HG02885 (cell line): ENCODE data around the gene DDX24.

ENCODE experiments used
- ATAC-seq: cut with Tn5 transposase; IDR thresholded peaks from one replicate; pipeline ENCODE4 v1.9.1; 2021; ENCODE audit warnings: mild to moderate bottlenecking; ENCODE audit not compliant: unreplicated experiment, poor library complexity

The DDX24 gene

DNA sequence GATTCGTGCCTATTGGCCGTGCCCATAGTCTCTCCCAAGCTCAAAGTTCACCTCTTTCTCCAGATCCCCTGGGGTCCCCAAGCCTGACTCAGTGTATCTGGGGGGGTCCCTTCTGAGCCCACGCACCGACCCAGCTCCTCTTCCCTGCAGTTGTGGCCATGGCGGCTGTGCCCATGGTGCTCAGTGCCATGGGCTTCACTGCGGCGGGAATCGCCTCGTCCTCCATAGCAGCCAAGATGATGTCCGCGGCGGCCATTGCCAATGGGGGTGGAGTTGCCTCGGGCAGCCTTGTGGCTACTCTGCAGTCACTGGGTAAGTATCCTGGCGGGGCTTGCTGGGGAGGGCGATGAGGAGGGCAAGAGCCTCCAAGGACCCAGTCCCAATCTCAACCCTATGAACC is 34.6 kb upstream of the DDX24 start:
- ATAC-seq = no peak

DNA sequence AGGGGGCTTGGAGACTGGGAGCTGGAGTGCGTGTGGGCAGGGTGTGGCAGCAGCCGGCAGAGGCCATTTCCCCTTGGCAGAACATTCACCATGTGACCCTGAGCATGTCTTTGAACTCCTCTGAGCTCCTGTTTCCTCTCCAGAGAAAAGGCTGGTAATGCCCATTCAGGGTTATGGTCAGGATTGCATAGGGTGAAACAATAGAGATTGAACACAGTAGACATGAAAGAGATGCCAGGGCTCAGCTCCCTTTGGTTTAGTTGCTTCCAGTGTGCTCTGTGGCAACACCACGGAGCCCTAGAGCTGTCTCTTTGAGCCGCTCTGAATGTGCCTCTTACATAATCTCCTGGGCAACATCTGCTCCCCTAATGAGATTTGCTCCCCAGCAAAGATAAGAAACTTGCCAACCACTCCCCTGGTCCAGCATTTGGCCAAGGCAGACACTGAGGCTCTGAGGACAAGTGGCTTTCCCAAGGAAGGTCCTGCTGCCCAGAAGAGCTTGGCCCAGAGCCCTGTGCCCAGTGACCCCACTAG is 34.1 kb upstream of the DDX24 start:
- no peak for ATAC-seq

DNA sequence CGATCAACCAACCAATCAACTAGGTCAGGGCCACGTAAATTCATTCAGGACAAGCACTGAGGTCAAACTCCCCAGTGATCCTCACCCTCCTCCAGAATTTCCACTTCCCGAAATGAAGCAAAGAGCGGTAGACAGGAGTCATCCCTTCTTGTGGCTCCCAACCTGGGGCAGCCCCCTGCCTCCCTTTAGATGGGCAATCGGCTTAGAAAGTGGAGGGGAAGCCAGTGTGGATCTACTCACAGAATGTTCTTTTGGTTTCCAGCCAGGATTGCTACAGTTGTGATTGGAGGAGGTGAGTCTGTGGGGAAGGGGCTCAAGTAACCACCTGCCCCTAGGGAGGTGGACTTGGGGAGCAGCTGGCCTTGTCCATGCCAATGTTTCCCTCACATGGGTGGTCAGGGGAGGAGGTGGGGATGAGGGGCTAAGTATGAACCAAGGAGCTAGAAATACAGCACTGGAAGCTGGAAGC is 33.6 kb upstream of the DDX24 start:
- ATAC-seq = no peak

DNA sequence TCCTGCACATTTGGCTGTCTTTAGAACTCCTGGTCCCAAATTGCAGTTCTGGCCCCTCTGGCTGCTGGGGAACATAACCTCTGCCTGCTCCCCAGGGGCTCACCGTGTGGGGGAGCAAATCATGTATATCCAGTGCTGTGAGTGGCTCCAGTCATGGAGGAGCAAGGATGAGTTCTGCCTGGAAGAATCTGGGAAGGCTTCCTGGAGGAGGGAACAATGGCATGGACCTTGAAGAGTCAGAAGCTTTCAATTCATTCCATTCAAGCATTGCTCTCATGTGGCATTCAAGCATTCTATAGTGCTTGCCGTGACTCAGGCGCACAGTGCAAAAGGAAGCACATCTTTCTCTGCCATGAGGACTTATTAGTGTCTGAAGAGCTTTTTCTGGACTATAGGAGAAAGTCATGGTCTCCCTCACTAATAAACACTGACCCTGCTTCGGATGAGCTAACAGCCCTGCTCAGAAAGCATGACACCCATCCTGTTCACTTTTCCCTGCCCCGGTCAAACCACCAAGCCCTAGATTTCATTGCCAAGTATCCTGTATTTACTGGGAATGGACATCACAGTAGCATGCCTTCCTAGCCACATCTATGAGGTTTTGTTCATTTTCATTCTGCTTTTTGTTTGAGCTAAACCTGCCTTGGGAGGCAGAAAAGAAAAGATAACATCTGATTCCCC is 33.0 kb upstream of the DDX24 start:
- ATAC-seq = no peak

DNA sequence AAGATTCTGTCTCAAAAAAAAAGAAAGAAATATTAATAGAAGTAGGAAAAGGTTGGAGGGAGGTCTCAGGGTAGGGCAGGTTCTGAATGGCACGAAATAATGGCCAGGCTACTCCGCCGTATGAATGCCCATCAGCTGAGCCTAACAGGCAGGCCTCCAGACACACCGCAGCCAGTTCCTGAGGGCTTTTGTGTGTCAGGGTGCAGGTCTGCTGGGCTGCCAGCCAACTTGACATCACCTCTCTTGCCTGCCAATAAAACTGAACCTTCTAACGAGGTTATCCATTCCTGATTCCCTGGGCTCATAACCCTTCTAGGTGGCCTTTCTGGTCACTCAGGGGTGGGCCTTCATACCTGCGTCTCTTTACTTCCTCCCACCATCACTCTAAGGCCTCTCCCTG is 32.5 kb upstream of the DDX24 start:
- no peak for ATAC-seq

DNA sequence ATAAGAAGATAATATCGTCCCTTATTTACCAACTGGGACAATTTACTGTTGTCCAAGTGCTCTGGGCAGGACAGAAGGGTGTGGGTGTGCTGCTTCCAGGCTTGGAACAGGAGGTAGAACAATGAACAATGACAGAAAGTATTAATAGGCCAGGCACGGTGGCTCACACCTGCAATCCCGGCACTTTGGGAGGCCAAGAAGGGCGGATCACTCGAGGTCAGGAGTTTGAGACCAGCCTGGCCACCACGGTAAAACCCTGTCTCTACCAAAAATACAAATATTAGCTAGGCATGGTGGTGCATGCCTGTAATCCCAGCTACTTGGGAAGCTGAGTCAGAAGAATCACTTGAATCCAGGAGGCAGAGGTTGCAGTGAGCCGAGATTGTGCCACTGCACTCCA is 32.1 kb upstream of the DDX24 start:
- ATAC-seq = no peak

DNA sequence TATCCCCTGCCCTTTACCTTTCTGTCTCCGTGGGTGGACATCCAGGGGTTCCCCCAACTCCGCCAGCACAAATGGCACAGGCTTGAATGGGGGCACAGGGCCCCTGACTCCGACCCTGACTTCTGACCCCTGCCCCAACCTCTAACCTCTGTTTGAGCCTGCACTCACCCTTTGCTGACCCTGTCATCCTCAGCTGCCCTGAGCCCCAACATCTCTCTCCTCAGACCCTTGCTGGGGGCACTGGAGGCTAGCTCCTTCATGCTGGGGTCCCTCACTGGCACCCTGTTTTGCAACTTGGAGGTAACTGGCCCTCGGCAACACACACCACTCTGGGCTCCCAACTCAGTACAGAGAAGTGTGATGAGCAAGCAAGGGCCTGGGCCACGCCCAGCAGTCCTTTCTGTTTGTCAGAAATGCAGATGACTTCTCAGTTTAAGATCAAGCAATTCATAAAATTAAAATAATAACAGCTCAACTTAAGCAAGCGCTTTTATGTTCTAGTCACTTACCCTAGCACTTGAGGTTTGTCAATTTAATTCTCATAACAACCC is 31.6 kb upstream of the DDX24 start:
- no peak for ATAC-seq

DNA sequence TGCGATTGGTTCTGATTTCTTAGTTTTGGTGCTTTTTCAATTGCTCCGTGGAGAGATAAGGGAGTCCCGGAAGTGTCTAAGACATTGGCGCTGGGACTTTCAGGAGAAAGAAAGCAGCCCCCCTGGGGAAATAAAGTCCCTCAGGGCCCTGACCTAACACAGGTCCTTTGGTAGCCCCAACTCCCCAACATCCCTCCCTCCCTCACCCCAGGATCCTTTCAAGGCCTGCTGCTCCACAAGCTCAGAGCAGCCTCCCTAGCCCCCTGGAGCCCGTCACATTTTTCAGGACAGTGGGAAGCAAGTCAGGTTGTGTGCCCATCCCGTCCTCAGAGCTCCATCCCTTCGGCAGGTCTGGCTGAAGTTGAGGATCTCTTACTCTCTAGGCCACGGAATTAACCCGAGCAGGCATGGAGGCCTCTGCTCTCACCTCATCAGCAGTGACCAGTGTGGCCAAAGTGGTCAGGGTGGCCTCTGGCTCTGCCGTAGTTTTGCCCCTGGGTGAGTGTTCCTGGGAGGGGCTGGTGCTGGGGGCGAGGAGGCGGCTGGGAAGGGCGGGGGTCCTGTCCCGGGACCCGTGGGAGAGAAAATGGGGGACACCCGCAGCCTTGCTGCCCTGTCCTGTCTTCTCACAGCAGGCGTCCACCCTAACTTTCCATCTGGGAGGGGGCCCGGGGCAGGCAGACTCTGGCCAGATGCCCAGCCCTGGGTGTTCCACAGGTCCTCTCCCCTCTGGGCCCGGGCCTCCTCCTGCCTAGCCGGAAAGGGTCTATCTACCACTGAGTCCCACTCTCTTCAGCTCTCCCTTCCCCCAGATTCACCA is 30.5 kb upstream of the DDX24 start:
- ATAC-seq = no peak

DNA sequence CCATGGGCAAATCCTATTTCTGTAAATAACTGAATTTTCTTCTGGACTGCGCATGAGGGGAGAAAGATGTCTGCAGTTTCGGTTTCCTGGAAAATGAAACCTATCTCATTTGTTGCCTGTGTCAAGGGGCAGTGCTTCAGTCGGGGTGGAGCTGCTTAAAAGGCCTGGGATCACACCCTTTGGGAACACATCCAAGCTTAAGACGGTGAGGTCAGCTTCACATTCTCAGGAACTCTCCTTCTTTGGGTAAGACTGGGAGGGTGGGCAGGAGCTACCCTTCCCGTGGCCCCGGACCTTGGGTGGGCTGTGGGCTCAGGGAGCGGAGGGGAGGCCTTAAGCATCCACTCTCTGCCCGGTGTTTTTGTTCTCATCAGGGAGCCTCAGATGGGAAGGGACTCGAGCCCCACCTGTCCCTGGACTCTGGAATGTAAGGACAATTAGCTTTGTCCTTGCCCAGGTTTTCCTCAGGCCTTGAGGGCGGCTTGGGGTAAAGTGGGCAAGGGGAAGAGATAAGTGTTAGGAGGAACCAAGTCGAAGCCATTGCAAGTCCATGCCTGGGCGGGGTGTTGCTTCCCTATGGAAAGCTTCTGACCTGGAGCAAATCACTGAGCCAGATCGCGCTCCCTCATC is 29.7 kb upstream of the DDX24 start, which contains the start of gene IFI27:
Gene IFI27 (plus strand): TSS at position 185 of the 630 bp plus-strand sequence.
- ATAC-seq = no peak

DNA sequence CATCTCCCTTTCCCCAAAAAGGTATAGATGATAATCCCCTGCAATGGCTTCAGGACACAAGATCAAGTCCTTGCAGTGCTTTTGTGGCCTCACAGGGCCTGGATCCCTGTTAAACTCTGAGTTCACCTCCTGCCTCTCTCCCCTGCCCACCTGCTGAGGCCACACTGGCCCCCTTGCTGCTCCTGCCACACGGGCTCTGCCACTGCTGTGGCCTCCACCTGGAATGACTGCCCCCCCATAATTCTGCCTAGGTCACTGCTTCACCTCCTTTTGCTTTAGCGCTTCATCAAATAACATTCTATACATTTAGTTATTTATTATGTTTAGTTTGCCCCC is 28.9 kb upstream of the DDX24 start:
- ATAC-seq = no peak

DNA sequence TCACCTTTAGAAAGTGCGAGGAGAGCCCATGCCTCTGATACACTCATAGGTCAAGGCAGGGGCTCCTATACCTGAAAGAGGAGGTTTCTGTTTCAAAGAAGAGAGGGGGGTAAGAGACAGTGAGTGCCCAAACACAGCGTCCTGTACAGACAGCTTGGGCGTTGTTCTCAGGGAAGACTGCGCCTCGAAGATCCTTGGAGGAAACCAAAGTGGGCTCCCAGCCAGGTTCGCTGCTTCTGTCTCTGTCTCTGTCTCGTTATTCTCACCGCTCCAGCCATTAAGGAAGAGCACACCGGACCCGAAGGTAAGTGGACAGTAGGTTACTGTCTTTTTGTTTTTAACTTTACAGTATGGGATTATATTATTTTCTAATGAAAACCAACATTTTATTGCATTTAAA is 23.7 kb upstream of the DDX24 start:
- no peak for ATAC-seq

DNA sequence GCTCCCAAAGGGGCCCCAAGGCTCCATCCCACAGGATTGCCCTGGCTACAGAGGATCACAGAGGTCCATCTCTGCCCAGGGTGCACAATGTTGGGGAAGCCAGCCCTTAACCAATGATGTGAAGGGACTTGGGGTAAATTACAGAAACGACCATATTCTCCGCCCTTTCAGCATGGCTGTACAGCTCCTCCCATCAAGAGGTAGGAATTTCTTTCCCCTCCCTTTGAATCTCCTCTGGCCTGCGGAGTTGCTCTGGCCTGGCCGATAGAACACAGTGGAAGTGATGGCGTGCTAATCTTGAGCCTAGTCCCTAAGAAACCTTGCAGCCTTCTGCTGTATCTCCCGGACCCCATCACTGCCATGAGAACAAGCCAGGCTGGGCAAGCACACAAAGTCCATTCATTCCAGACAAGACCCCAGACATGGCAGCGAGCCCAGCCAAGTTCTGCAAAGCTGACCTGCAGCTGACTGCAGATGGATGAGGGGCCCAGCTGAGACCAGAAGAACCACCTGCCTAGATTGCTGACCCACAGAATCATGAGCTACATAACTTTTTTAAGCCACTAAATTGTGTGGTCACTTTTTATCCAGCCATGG is 22.6 kb upstream of the DDX24 start:
- no peak for ATAC-seq

DNA sequence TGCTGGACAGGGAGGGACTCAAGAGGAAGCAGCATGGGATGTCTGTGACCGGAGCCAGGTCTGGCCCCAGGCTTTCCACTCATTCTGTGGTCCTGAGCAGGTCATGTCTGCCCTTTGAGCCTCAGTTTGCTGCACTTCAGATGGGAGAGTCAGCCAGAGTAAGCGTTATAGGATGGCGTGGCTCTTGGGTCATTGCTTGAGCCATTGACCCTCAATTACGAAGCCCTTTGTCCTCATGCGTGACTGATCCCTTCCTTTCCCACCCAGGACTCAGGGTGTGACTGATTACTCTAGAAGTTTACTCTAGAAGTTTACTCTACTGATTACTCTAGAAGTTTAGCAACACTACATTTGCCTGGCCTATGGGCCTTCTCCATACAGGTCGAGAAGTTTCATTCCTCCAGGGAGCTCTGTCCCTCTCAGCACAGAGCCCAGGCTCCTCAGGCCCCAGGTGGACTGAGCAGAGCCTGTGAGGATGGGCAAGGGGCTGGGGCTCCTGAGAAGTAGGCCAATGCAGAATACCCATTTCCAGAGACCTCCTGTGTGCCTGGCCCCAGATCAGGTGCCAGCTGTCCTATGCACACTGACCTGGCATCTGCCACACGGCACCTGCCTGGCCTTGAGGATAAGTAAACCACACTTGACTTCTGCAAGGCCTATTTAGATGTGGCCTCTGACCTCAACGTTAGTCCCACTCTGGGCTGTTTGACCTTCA is 21.9 kb upstream of the DDX24 start:
- no peak for ATAC-seq

DNA sequence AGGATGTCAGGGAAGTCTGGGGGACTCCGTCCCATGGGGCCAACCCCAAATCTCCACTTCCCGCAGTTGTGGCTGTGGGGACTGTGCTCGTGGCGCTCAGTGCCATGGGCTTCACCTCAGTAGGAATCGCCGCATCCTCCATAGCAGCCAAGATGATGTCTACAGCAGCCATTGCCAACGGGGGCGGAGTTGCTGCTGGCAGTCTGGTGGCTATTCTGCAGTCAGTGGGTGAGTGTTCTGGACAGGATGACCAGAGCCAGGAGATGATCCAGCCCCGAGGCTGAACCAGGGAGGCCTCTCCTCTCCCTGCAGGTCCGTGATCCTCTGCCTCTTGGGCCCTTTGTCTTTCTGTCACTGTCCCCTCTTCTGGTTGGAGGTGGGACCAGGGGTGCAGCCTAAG is 20.7 kb upstream of the DDX24 start:
- no peak for ATAC-seq

DNA sequence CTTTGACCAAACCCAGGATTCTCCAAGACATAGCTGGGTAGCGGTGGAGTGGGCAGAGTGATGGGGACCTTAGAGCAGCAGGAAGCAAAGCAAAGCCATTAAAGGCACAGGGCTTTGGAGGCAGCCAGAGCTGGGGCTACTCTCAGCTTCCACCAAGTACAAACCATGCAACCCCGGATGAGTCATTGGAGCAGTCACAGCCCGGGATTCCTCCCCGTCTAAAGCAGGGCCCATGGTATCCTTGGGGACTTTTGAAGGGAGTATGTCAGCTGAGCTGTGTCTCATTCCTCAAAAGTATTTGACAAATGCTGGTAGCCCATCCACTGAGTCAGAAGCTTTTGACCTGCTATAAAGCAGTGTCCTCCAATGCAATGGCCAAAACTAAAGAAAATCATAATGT is 19.8 kb upstream of the DDX24 start:
- ATAC-seq = no peak

DNA sequence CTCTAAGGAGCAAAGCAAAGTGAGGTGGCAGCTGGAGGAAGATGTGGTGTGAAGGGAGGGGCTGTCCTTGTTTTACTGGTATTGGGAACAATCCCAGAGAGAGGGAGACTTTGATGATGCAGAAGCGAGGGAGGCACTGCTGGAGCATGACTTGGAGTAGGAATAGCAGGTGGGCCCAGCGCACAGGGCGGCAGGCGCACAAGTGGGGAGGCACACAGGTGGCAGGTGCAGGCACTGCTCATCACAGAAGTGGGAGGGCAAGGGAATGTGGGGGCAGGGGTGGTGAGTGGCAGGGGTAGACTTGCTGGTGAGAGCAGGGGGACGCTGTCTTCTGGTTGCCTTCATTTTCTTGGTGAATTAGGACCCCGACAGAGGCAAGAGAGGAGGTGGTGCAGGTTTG is 18.0 kb upstream of the DDX24 start:
- ATAC-seq = no peak

DNA sequence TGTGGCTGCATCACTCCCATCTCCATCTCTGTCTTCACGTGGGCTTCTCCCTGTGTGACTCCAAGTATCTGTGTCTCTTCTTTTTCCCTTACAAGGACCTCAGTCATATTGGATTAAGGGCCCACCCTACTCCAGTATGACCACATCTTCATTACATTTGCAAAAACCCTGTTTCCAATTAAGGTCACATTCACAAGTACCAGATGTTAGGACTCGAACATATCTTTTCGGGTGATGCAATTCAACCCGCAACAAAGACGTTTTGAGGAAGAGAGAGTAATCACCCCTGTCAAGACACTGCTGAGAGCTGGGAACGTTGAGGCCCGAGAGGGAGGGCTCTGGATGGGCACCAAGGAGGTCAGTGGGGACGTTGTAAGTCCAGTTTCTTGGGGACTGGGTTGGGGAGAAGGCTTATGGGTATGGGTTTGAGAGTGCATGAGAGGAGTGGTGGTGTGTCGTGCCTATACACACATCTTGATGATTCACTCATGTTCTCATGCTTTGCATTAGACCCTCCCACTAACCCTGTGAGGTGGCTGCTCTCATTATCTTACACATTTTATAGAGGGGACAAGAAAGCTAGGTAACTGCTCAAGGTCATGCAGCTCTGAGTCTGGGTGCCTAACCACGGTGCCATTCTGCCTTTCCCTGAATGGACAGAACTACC is 17.5 kb upstream of the DDX24 start:
- no peak for ATAC-seq

DNA sequence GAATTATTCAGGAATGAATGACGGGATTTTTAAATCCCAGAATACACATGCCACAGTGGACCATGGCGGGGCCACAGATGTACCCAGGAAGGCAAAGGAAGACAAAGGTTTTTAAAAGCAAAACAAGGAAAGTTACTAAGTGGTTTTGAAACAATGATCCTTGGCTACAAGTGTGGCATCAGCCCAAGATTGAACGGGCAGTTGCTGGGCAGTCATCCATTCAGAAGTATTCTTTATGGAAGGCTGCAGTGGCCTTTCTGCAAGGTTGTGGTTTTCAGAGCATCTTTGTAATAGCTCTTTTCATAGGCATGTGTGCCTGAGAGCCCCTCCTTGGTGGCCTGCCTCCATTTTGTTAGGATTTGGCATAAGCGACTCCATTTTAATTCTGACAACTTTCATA is 16.1 kb upstream of the DDX24 start:
- no peak for ATAC-seq

DNA sequence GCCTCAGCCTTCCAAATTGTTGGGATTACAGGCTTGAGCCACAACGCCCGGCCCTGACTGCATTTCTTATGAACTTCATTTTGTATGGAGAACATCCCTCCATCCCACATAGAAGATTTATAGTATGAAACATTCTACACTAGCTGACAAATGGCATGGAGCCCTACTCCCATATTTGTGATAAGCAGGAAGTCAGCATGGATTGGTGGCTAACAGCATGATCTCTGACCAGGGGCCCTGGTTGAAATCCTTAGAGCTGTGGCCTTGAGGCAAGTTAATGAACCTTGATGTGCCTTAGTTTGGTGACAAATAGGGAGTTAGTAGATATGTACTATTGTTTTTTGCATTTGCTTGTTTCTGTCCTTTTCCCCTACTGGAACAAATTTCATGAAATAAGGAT is 12.4 kb upstream of the DDX24 start:
- no peak for ATAC-seq
